SK-N-SH (cell line): ENCODE measurements around the gene GPR161. TPM values are rescaled to one million over a fixed set of nuclear protein-coding genes. Genes with fewer than 3 reads are reported as not detected.

Experiments used
- CTCF ChIA-PET: fragments of 300-600, 350-600 bp; formaldehyde crosslinking; extraction: SDS; loops from one replicate; lab custom pipeline; 2021; lab: Yijun Ruan, JAX
- POLR2A ChIA-PET: fragments of 350-600 bp; sonication (Branson Sonifier 250); formaldehyde crosslinking; extraction: SDS; loops from one replicate; lab custom pipeline; 2020; ENCODE audit warnings: antibody characterized with exemption, inconsistent platforms; lab: Yijun Ruan, JAX
- DNase-seq: peaks from one replicate; pipeline ENCODE4 v3.0.0; 2012
- H2AFZ ChIP-seq: fragments of 200-600 bp; sonication (generic); 2 replicates; pipeline ENCODE4 v1.8.1; 2016; ENCODE audit warnings: antibody characterized with exemption, mild to moderate bottlenecking, low read depth
- H3F3A ChIP-seq: fragments of 200-600 bp; sonication (generic); replicated peaks from 2 replicates; pipeline ENCODE3; 2016; ENCODE audit warnings: antibody characterized with exemption, mild to moderate bottlenecking; ENCODE audit not compliant: insufficient read depth
- H3K27ac ChIP-seq, 2 experiments: fragments of 200-500 bp in 1 of 2; fragments of 200-600 bp in 1 of 2; sonication (Bioruptor generic) in 1 of 2; sonication (generic), shearing (Covaris generic) in 1 of 2; 2 replicates each; pipeline versions ENCODE4 v1.5.1 to v1.6.1; 2014 to 2016; ENCODE audit warnings: low read depth in 2 of 2, inconsistent platforms in 1 of 2, low read length in 1 of 2, mild to moderate bottlenecking in 1 of 2, mixed read lengths in 1 of 2
- H3K27me3 ChIP-seq: fragments of 200-600 bp; sonication (generic), shearing (Covaris generic); 2 replicates; pipeline ENCODE4 v1.6.1; 2016; ENCODE audit warnings: mixed run types; ENCODE audit not compliant: insufficient read depth
- H3K36me3 ChIP-seq, 2 experiments: fragments of 200-500 bp in 1 of 2; fragments of 200-600 bp in 1 of 2; sonication (Bioruptor generic) in 1 of 2; sonication (generic) in 1 of 2; replicated peaks in 1 of 2; 2 replicates each; pipeline versions ENCODE3 to v1.5.1; 2014 to 2016; ENCODE audit warnings: low read length in 1 of 2, mild to moderate bottlenecking in 1 of 2; ENCODE audit not compliant: insufficient read depth in 2 of 2, control insufficient read depth in 1 of 2
- H3K4me1 ChIP-seq, 2 experiments: fragments of 200-500 bp in 1 of 2; fragments of 200-600 bp in 1 of 2; sonication (Bioruptor generic) in 1 of 2; sonication (generic), shearing (Covaris generic) in 1 of 2; 2 replicates each; pipeline versions ENCODE4 v1.5.1 to v1.6.1; 2014 to 2016; ENCODE audit warnings: low read depth in 1 of 2, low read length in 1 of 2, mixed run types in 1 of 2; ENCODE audit not compliant: insufficient read depth in 2 of 2, control insufficient read depth in 1 of 2
- H3K4me2 ChIP-seq: fragments of 200-600 bp; sonication (generic), shearing (Covaris generic); 2 replicates; pipeline ENCODE4 v1.6.1; 2017; ENCODE audit warnings: mixed run types
- H3K4me3 ChIP-seq, 2 experiments: fragments of 200-500 bp in 1 of 2; fragments of 200-600 bp in 1 of 2; sonication (Bioruptor generic) in 1 of 2; sonication (generic), shearing (Covaris generic) in 1 of 2; 2 replicates each; pipeline versions ENCODE4 v1.5.1 to v1.8.1; 2014 to 2016; ENCODE audit warnings: low read depth in 2 of 2, inconsistent platforms in 1 of 2, low read length in 1 of 2, mild to moderate bottlenecking in 1 of 2, mixed read lengths in 1 of 2, moderate library complexity in 1 of 2
- H3K79me2 ChIP-seq: fragments of 200-600 bp; sonication (generic); 2 replicates; pipeline ENCODE4 v1.8.1; 2017; ENCODE audit warnings: mild to moderate bottlenecking; ENCODE audit not compliant: insufficient read depth
- H3K9ac ChIP-seq: fragments of 200-600 bp; sonication (generic); 2 replicates; pipeline ENCODE4 v1.6.1; 2017; ENCODE audit warnings: mixed run types
- H3K9me2 ChIP-seq: fragments of 200-600 bp; sonication (generic); 2 replicates; pipeline ENCODE4 v1.6.1; 2017; ENCODE audit warnings: mixed run types
- H3K9me3 ChIP-seq: fragments of 200-600 bp; sonication (generic); 2 replicates; pipeline ENCODE4 v1.6.1; 2017; ENCODE audit warnings: mixed run types, mild to moderate bottlenecking, moderate library complexity
- H4K20me1 ChIP-seq: fragments of 200-600 bp; sonication (generic); 2 replicates; pipeline ENCODE4 v1.6.1; 2017; ENCODE audit warnings: mild to moderate bottlenecking, mixed run types; ENCODE audit not compliant: insufficient read depth
- CHD2 ChIP-seq: fragments of 150-350 bp; IDR thresholded peaks from 2 replicates; pipeline ENCODE4 v1.6.1; 2018; ENCODE audit warnings: low read length; ENCODE audit not compliant: partially characterized antibody
- EP300 ChIP-seq, 2 experiments: IDR thresholded peaks; 2 replicates each; pipeline versions ENCODE4 v1.4.0 to v1.6.1; 2012; ENCODE audit warnings: borderline replicate concordance in 1 of 2, low read depth in 1 of 2, low read length in 1 of 2
- EZH2phosphoT487 ChIP-seq: fragments of 200-600 bp; sonication (generic); IDR thresholded peaks from 2 replicates; pipeline ENCODE4 v1.6.1; 2017; ENCODE audit warnings: low read depth, mixed run types, mild to moderate bottlenecking, antibody characterized with exemption, moderate library complexity, borderline replicate concordance
- FOSL2 ChIP-seq: IDR thresholded peaks from 2 replicates; pipeline ENCODE4 v1.4.0; 2012; ENCODE audit warnings: low read depth, mild to moderate bottlenecking, moderate library complexity, borderline replicate concordance
- GATA2 ChIP-seq: sonication (generic); formaldehyde crosslinking; IDR thresholded peaks from 2 replicates; pipeline ENCODE4 v1.5.0; 2020; ENCODE audit warnings: mild to moderate bottlenecking, missing genetic modification reagents
- JUND ChIP-seq: IDR thresholded peaks from 2 replicates; pipeline ENCODE4 v1.4.0; 2012
- MEF2A ChIP-seq: IDR thresholded peaks from 2 replicates; pipeline ENCODE4 v1.4.0; 2012; ENCODE audit warnings: low read depth, borderline replicate concordance
- MXI1 ChIP-seq: IDR thresholded peaks from 2 replicates; pipeline ENCODE4 v1.6.1; 2012; ENCODE audit warnings: mild to moderate bottlenecking, low read depth, low read length, improper control_type of control experiment
- NFIC ChIP-seq: IDR thresholded peaks from 2 replicates; pipeline ENCODE4 v1.4.0; 2012; ENCODE audit warnings: borderline replicate concordance
- NRF1 ChIP-seq: IDR thresholded peaks from 2 replicates; pipeline ENCODE4 v1.6.1; 2012; ENCODE audit warnings: low read depth, mild to moderate bottlenecking, low read length
- SMC3 ChIP-seq: IDR thresholded peaks from 2 replicates; pipeline ENCODE4 v1.6.1; 2012; ENCODE audit warnings: low read depth, low read length, improper control_type of control experiment
- TAF1 ChIP-seq: IDR thresholded peaks from 2 replicates; pipeline ENCODE4 v1.6.1; 2012; ENCODE audit warnings: low read depth, mild to moderate bottlenecking, low read length, moderate library complexity, borderline replicate concordance
- WGBS: methylation state at CpG from one replicate; pipeline ENCODE4 v1.1.6; 2017; ENCODE audit warnings: low lambda C conversion rate; 5-methylcytosine and 5-hydroxymethylcytosine counted together
- polyA plus RNA-seq, 3 experiments: library from polyadenylated mRNA; depleted of rRNA; stranded (reverse); fragments of >200 nt; gene quantifications; 2 replicates each; pipeline ENCODE4 v1.2.3, GENCODE V29; 2012
- TF ChIP-seq, protein P1 (sequence below): fragments of 150-350 bp; IDR thresholded peaks from 2 replicates; pipeline ENCODE4 v1.6.1; 2017; ENCODE audit warnings: antibody characterized with exemption, low read length, low read depth, borderline replicate concordance
- TF ChIP-seq, protein P2 (sequence below): IDR thresholded peaks from 2 replicates; pipeline ENCODE4 v1.6.1; 2012; ENCODE audit warnings: mild to moderate bottlenecking, low read depth, low read length, moderate library complexity
- TF ChIP-seq, protein P3 (sequence below): IDR thresholded peaks from 2 replicates; pipeline ENCODE4 v1.4.0; 2012; ENCODE audit warnings: low read depth, borderline replicate concordance
- TF ChIP-seq, protein P4 (sequence below): fragments of 200-600 bp; sonication (generic); IDR thresholded peaks from 2 replicates; pipeline ENCODE4 v1.6.1; 2017; ENCODE audit warnings: antibody characterized with exemption, mild to moderate bottlenecking, moderate library complexity

GPR161 gene
- polyA plus RNA-seq, 1 of the 3 experiments (the other 2 are of a cell fraction): 20.1 TPM

DNA sequence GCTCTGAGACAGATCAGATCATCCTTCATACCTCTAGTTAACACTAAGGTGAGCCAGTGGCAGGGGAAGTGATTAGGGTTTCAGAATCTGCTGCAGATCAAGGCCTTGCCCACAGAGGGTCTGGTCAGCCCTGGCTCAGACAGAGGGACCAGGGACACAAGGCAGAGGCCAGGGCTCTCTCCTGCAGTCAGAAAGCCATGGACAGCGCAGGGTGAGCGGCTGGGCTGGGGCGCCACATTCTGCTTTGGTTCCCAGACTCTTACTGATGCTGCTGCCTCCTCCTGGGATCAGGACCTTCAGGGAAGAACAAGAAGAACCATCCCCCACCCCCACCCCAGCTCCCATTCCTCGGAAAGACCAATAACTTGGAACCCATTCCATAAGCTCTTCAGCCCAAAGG lies 43.1 kb downstream of the GPR161 start:
- H3K27me3 ChIP-seq: no peaks in the 10 kb centered on the region
- ChIA-PET CTCF (interaction anchor here (0.7 to 6.1 kb wide), 5 partner anchors 11 to 141 kb away, joined by 3 to 48 read pairs (median 3); no protein-coding TSS in a partner anchor), POLR2A (no interaction called here)
- H3K36me3 ChIP-seq: peaks cover 16 to 60% of the 10 kb centered on the region in 2 experiments
- TF ChIP-seq, protein P1, sequence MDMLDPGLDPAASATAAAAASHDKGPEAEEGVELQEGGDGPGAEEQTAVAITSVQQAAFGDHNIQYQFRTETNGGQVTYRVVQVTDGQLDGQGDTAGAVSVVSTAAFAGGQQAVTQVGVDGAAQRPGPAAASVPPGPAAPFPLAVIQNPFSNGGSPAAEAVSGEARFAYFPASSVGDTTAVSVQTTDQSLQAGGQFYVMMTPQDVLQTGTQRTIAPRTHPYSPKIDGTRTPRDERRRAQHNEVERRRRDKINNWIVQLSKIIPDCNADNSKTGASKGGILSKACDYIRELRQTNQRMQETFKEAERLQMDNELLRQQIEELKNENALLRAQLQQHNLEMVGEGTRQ: no peak
- TF ChIP-seq, protein P2, sequence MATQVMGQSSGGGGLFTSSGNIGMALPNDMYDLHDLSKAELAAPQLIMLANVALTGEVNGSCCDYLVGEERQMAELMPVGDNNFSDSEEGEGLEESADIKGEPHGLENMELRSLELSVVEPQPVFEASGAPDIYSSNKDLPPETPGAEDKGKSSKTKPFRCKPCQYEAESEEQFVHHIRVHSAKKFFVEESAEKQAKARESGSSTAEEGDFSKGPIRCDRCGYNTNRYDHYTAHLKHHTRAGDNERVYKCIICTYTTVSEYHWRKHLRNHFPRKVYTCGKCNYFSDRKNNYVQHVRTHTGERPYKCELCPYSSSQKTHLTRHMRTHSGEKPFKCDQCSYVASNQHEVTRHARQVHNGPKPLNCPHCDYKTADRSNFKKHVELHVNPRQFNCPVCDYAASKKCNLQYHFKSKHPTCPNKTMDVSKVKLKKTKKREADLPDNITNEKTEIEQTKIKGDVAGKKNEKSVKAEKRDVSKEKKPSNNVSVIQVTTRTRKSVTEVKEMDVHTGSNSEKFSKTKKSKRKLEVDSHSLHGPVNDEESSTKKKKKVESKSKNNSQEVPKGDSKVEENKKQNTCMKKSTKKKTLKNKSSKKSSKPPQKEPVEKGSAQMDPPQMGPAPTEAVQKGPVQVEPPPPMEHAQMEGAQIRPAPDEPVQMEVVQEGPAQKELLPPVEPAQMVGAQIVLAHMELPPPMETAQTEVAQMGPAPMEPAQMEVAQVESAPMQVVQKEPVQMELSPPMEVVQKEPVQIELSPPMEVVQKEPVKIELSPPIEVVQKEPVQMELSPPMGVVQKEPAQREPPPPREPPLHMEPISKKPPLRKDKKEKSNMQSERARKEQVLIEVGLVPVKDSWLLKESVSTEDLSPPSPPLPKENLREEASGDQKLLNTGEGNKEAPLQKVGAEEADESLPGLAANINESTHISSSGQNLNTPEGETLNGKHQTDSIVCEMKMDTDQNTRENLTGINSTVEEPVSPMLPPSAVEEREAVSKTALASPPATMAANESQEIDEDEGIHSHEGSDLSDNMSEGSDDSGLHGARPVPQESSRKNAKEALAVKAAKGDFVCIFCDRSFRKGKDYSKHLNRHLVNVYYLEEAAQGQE: no peak
- TF ChIP-seq SMC3 (no peak), EZH2phosphoT487 (no peak), GATA2 (CRISPR knock-in tag) (no peak), CHD2 (no peak), NRF1 (no peak), FOSL2 (no peak), EP300 (IDR thresholded peaks at IDR 0.05; ENCODE audit: borderline replicate concordance in 1 of 2, low read depth in 1 of 2, low read length in 1 of 2) (no peak), MXI1 (no peak), TAF1 (no peak), JUND (no peak), NFIC (no peak), MEF2A (no peak)
- TF ChIP-seq, protein P3, sequence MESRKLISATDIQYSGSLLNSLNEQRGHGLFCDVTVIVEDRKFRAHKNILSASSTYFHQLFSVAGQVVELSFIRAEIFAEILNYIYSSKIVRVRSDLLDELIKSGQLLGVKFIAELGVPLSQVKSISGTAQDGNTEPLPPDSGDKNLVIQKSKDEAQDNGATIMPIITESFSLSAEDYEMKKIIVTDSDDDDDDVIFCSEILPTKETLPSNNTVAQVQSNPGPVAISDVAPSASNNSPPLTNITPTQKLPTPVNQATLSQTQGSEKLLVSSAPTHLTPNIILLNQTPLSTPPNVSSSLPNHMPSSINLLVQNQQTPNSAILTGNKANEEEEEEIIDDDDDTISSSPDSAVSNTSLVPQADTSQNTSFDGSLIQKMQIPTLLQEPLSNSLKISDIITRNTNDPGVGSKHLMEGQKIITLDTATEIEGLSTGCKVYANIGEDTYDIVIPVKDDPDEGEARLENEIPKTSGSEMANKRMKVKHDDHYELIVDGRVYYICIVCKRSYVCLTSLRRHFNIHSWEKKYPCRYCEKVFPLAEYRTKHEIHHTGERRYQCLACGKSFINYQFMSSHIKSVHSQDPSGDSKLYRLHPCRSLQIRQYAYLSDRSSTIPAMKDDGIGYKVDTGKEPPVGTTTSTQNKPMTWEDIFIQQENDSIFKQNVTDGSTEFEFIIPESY: no peak
- TF ChIP-seq, protein P4, sequence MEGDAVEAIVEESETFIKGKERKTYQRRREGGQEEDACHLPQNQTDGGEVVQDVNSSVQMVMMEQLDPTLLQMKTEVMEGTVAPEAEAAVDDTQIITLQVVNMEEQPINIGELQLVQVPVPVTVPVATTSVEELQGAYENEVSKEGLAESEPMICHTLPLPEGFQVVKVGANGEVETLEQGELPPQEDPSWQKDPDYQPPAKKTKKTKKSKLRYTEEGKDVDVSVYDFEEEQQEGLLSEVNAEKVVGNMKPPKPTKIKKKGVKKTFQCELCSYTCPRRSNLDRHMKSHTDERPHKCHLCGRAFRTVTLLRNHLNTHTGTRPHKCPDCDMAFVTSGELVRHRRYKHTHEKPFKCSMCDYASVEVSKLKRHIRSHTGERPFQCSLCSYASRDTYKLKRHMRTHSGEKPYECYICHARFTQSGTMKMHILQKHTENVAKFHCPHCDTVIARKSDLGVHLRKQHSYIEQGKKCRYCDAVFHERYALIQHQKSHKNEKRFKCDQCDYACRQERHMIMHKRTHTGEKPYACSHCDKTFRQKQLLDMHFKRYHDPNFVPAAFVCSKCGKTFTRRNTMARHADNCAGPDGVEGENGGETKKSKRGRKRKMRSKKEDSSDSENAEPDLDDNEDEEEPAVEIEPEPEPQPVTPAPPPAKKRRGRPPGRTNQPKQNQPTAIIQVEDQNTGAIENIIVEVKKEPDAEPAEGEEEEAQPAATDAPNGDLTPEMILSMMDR: no peak
- H2AFZ ChIP-seq: no peak overlapping the region
- WGBS: 100% methylated on average over 3 of the region's 4 CpGs
- no peak overlapping the region for H3K9ac ChIP-seq
- peaks cover 3% of the 10 kb centered on the region for H3K79me2 ChIP-seq
- no peak overlapping the region for H3K4me2 ChIP-seq
- no peak overlapping the region for H3K4me3 ChIP-seq
- no peaks in the 10 kb centered on the region for H4K20me1 ChIP-seq
- peaks cover 0 to 4% of the 10 kb centered on the region in 2 experiments; a peak in 1 of 4 replicates for H3K4me1 ChIP-seq
- no peak for DNase-seq
- no peak overlapping the region for H3K27ac ChIP-seq
- H3F3A ChIP-seq: no peaks in the 10 kb centered on the region
- H3K9me2 ChIP-seq: no peaks in the 10 kb centered on the region
- H3K9me3 ChIP-seq: no peaks in the 10 kb centered on the region
